Type B pancreatic cell (in vitro differentiated cells): ENCODE data around the gene DIPK1A. TPM values are rescaled to one million over a fixed set of nuclear protein-coding genes. Genes with fewer than 3 reads are reported as not detected.

ENCODE experiments used
- DNase-seq: peaks from one replicate; pipeline ENCODE4 v3.0.0; 2021; ENCODE audit warnings: mixed read lengths; ENCODE audit not compliant: unreplicated experiment; ENCODE audit errors: extremely low spot score
- H3K27ac Mint-ChIP-seq: 2 replicates; pipeline ENCODE4 v1.8.0; 2021; ENCODE audit warnings: mild to moderate bottlenecking, mixed read lengths
- H3K27me3 Mint-ChIP-seq: 2 replicates; pipeline ENCODE4 v1.8.0; 2021; ENCODE audit warnings: mixed read lengths
- H3K36me3 Mint-ChIP-seq: 2 replicates; pipeline ENCODE4 v1.8.0; 2021; ENCODE audit warnings: mixed read lengths
- H3K4me1 Mint-ChIP-seq: one replicate; pipeline ENCODE4 v1.8.0; 2021; ENCODE audit warnings: mixed read lengths; ENCODE audit not compliant: unreplicated experiment
- H3K4me3 Mint-ChIP-seq: 2 replicates; pipeline ENCODE4 v1.8.0; 2021; ENCODE audit warnings: mild to moderate bottlenecking, mixed read lengths
- H3K9me3 Mint-ChIP-seq: 2 replicates; pipeline ENCODE4 v1.8.0; 2021; ENCODE audit warnings: mixed read lengths
- CTCF ChIP-seq: fragments of 200-600 bp; sonication (generic); conservative IDR thresholded peaks from 2 replicates; pipeline ENCODE4 v1.5.0; 2021; ENCODE audit warnings: antibody characterized with exemption, mild to moderate bottlenecking
- total RNA-seq: library from RNA; stranded (reverse); gene quantifications from 2 replicates; pipeline ENCODE4 v1.2.1, GENCODE V29; 2021; ENCODE audit warnings: low replicate concordance

Gene DIPK1A
- total RNA-seq, 1 donor from 2014 or later = 4.6 TPM

- no peak for TF ChIP-seq CTCF
- Mint-ChIP-seq H3K27me3 (no peaks in the 10 kb centered on the region), H3K9me3 (peaks cover 9% of the 10 kb centered on the region), H3K4me3 (no peak overlapping the region), H3K4me1 (peaks cover 12% of the 10 kb centered on the region), H3K36me3 (no peaks in the 10 kb centered on the region), H3K27ac (no peak overlapping the region)
- no peak for DNase-seq
These were observed 13.2 kb downstream of the DIPK1A start for GRCh38 chr1:92948071-92948470.

GRCh38 chr1:92945748-92946270 lies 15.5 kb downstream of the DIPK1A start:
- H3K27me3 Mint-ChIP-seq = no peaks in the 10 kb centered on the region

GRCh38 chr1:92944901-92945747 lies 16.1 kb downstream of the DIPK1A start:
- no peaks in the 10 kb centered on the region for H3K27me3 Mint-ChIP-seq
- peaks cover 15% of the 10 kb centered on the region for H3K4me1 Mint-ChIP-seq
- no peak for TF ChIP-seq CTCF
- H3K9me3 Mint-ChIP-seq = peaks cover 9% of the 10 kb centered on the region
- no peak overlapping the region for H3K27ac Mint-ChIP-seq
- H3K4me3 Mint-ChIP-seq = no peak overlapping the region
- DNase-seq = no peak
- H3K36me3 Mint-ChIP-seq = no peaks in the 10 kb centered on the region

More at GRCh38 chr1:92945748-92946270, 15.5 kb downstream of the DIPK1A start:
- Mint-ChIP-seq H3K36me3 (no peaks in the 10 kb centered on the region), H3K4me3 (no peak overlapping the region), H3K4me1 (peaks cover 15% of the 10 kb centered on the region), H3K27ac (no peak overlapping the region), H3K9me3 (peaks cover 9% of the 10 kb centered on the region)
- DNase-seq = no peak
- no peak for TF ChIP-seq CTCF

GRCh38 chr1:92943502-92943847 lies 17.8 kb downstream of the DIPK1A start:
- Mint-ChIP-seq H3K4me1 (peaks cover 15% of the 10 kb centered on the region), H3K9me3 (peaks cover 9% of the 10 kb centered on the region), H3K4me3 (peak overlapping the region; percentile 11), H3K27ac (peak overlapping the region; percentile 52), H3K27me3 (no peaks in the 10 kb centered on the region), H3K36me3 (no peaks in the 10 kb centered on the region)
- TF ChIP-seq CTCF = no peak
- DNase-seq = no peak

- no peak overlapping the region for H3K4me3 Mint-ChIP-seq
- no peak for TF ChIP-seq CTCF
- no peaks in the 10 kb centered on the region for H3K27me3 Mint-ChIP-seq
- no peaks in the 10 kb centered on the region for H3K36me3 Mint-ChIP-seq
- H3K27ac Mint-ChIP-seq = no peak overlapping the region
- no peaks in the 10 kb centered on the region for H3K9me3 Mint-ChIP-seq
- peaks cover 21% of the 10 kb centered on the region for H3K4me1 Mint-ChIP-seq
- no peak for DNase-seq
These were observed 20.7 kb downstream of the DIPK1A start for GRCh38 chr1:92940541-92940940.
